KG1 (cell line): ENCODE results near the gene MKI67.

Experiments used
- DNase-seq: peaks from one replicate; lab custom pipeline; 2025; lab: John Stamatoyannopoulos, UW

MKI67 gene

GRCh38 chr10:128049226-128050120, 76.8 kb downstream of the MKI67 start:
- no peak for DNase-seq

GRCh38 chr10:128048819-128049210, 77.4 kb downstream of the MKI67 start:
- DNase-seq: no peak

- DNase-seq: peak; percentile 22
Observed at GRCh38 chr10:128047991-128048818, 78.0 kb downstream of the MKI67 start.

- peak; percentile 46 for DNase-seq
Observed at GRCh38 chr10:128047351-128047750, 78.9 kb downstream of the MKI67 start.

- no peak for DNase-seq
Observed at GRCh38 chr10:128046953-128047290, 79.3 kb downstream of the MKI67 start.
